HG03432 (cell line): ENCODE results near the gene ZNF311.

Source experiments
- ATAC-seq: cut with Tn5 transposase; IDR thresholded peaks from one replicate; pipeline ENCODE4 v1.9.1; 2021; ENCODE audit warnings: mild to moderate bottlenecking, moderate library complexity; ENCODE audit not compliant: unreplicated experiment

ZNF311 gene

GRCh38 chr6:29005183-29005885 is at the start of gene ZNF311:
ZNF311 (minus strand) TSS chr6:29005315; CDS start chr6:29003954, 1,361 bp downstream.
- no peak for ATAC-seq

- no peak for ATAC-seq
Measured at GRCh38 chr6:29051680-29052079, 46.6 kb upstream of the ZNF311 start.

GRCh38 chr6:29045075-29045474 is 40.0 kb upstream of the ZNF311 start, which contains the start of gene OR2W1:
OR2W1 (minus strand) TSS chr6:29045175; CDS start chr6:29045175, 0 bp downstream.
- ATAC-seq, result no peak

GRCh38 chr6:29035951-29036350 is 30.8 kb upstream of the ZNF311 start:
- no peak for ATAC-seq

GRCh38 chr6:29028821-29029220 is 23.7 kb upstream of the ZNF311 start:
- ATAC-seq, result no peak

GRCh38 chr6:29025927-29026585 is 20.9 kb upstream of the ZNF311 start:
- no peak for ATAC-seq

GRCh38 chr6:29021434-29021833 is 16.3 kb upstream of the ZNF311 start:
- ATAC-seq, result no peak

GRCh38 chr6:29019629-29020028 is 14.5 kb upstream of the ZNF311 start:
- no peak for ATAC-seq

GRCh38 chr6:29017428-29017802 is 12.3 kb upstream of the ZNF311 start:
- no peak for ATAC-seq

- ATAC-seq, result peak; percentile 81
Measured at GRCh38 chr6:29016559-29017427, 11.7 kb upstream of the ZNF311 start.

- ATAC-seq, result no peak
Measured at GRCh38 chr6:29014729-29015608, 9.9 kb upstream of the ZNF311 start.

GRCh38 chr6:29011276-29011734 is 6.2 kb upstream of the ZNF311 start:
- ATAC-seq, result no peak

- no peak for ATAC-seq
Measured at GRCh38 chr6:29009358-29009757, 4.2 kb upstream of the ZNF311 start.

GRCh38 chr6:29008089-29008488 is 3.0 kb upstream of the ZNF311 start:
- ATAC-seq, result no peak

- ATAC-seq, result no peak
Measured at GRCh38 chr6:28996844-28997510, 8.1 kb downstream of the ZNF311 start.

GRCh38 chr6:28995093-28995650 is 9.9 kb downstream of the ZNF311 start:
- no peak for ATAC-seq

GRCh38 chr6:28988536-28989311 is 16.4 kb downstream of the ZNF311 start:
- ATAC-seq, result no peak

- ATAC-seq, result no peak
Measured at GRCh38 chr6:28985462-28986164, 19.5 kb downstream of the ZNF311 start.
